K562 (cell line): Measurements from ENCODE around the gene TEX9. TPM values are rescaled to one million over a fixed set of nuclear protein-coding genes. Genes with fewer than 3 reads are reported as not detected.

Experiments
- CBFB ChIP-seq: sonication (generic); formaldehyde crosslinking; IDR thresholded peaks from 2 replicates; pipeline ENCODE4 v1.4.0; 2020; ENCODE audit warnings: mild to moderate bottlenecking, missing genetic modification reagents
- CCAR2 ChIP-seq: fragments of 200-400 bp; formaldehyde crosslinking; IDR thresholded peaks from 2 replicates; pipeline ENCODE4 v1.6.1; 2017; ENCODE audit warnings: mild to moderate bottlenecking, low read depth, low read length
- ETV6 ChIP-seq, 3 experiments: fragments of 150-350 bp in 1 of 3; sonication (generic) in 1 of 3; formaldehyde crosslinking in 1 of 3; IDR thresholded peaks; 2 replicates each; pipeline versions ENCODE4 v1.6.1 to v1.8.0; 2014 to 2022; ENCODE audit warnings: borderline replicate concordance in 2 of 3, low read depth in 2 of 3, antibody characterized with exemption in 1 of 3, low read length in 1 of 3, mild to moderate bottlenecking in 1 of 3, missing genetic modification reagents in 1 of 3
- FOXJ2 ChIP-seq: fragments of 200-800 bp; sonication (Bioruptor generic); IDR thresholded peaks from 2 replicates; pipeline ENCODE4 v1.6.1; 2016; ENCODE audit warnings: missing genetic modification characterization, missing compliant biosample characterization
- FOXJ3 ChIP-seq: sonication (generic); formaldehyde crosslinking; IDR thresholded peaks from 2 replicates; pipeline ENCODE4 v1.4.0; 2020; ENCODE audit warnings: mild to moderate bottlenecking, missing genetic modification reagents
- HDGF ChIP-seq: fragments of 450-650 bp; IDR thresholded peaks from 2 replicates; pipeline ENCODE4 v1.6.1; 2016
- HMBOX1 ChIP-seq: sonication (generic); IDR thresholded peaks from 2 replicates; pipeline ENCODE4 v1.6.1; 2016
- KLF6 ChIP-seq: fragments of 250-450 bp; sonication (Bioruptor Pico); IDR thresholded peaks from 2 replicates; pipeline ENCODE4 v1.4.0; 2020; ENCODE audit warnings: mild to moderate bottlenecking, moderate library complexity, borderline replicate concordance
- MTA2 ChIP-seq: fragments of 450-650 bp; IDR thresholded peaks from 2 replicates; pipeline ENCODE4 v1.6.1; 2016; ENCODE audit warnings: low read depth
- PYGO2 ChIP-seq: fragments of 450-650 bp; IDR thresholded peaks from 2 replicates; pipeline ENCODE4 v1.6.1; 2016; ENCODE audit warnings: mild to moderate bottlenecking, missing genetic modification characterization, moderate library complexity, missing compliant biosample characterization
- RBM22 ChIP-seq: fragments of 200-400 bp; formaldehyde crosslinking; IDR thresholded peaks from 2 replicates; pipeline ENCODE4 v1.6.1; 2018; ENCODE audit warnings: low read length, low read depth; ENCODE audit not compliant: poor library complexity, severe bottlenecking
- XRCC4 ChIP-seq: IDR thresholded peaks from one replicate; pipeline ENCODE4 v1.6.1; 2011; ENCODE audit not compliant: insufficient read depth, insufficient read length; ENCODE audit errors: extremely low read depth
- ZNF316 ChIP-seq: fragments of 450-650 bp; IDR thresholded peaks from 2 replicates; pipeline ENCODE4 v1.6.1; 2016
- ZNF436 ChIP-seq: fragments of 250-450, 450-650 bp; sonication (Bioruptor Pico); formaldehyde crosslinking; IDR thresholded peaks from 2 replicates; pipeline ENCODE4 v1.7.0; 2020; ENCODE audit warnings: mild to moderate bottlenecking
- ZNF584 ChIP-seq: fragments of 200-800 bp; sonication (Bioruptor generic); IDR thresholded peaks from 2 replicates; pipeline ENCODE4 v1.6.1; 2016; ENCODE audit warnings: low read depth, mild to moderate bottlenecking, missing genetic modification characterization, missing compliant biosample characterization
- polyA plus RNA-seq, 8 experiments: library from polyadenylated mRNA; depleted of rRNA in 4 of 8; stranded (reverse) in 5 of 8; unstranded in 3 of 8; fragments of >200 nt; fragmentation: Nextera tagmentation in 2 of 8; fragmentation: Illumina TruSeq in 1 of 8; extraction: Ambion mirVana in 2 of 8; extraction: Trizol in 1 of 8; gene quantifications; 2 replicates each; pipeline versions ENCODE4 v1.2.1 to v1.2.3, GENCODE V29; 2011 to 2014; ENCODE audit warnings: inconsistent platforms in 1 of 8, missing spikeins in 1 of 8
- total RNA-seq, 7 experiments: library from RNA; depleted of rRNA in 6 of 7; stranded (reverse); fragments of >200 nt in 6 of 7; fragmentation: Illumina TruSeq in 2 of 7; extraction: Trizol in 2 of 7; gene quantifications; 2 replicates each; pipeline versions ENCODE4 v1.2.1 to v1.2.3, GENCODE V29; 2011 to 2021; ENCODE audit warnings: low replicate concordance in 1 of 7
- TF ChIP-seq, protein P1 (sequence below): fragments of 250-450 bp; sonication (Bioruptor Pico); IDR thresholded peaks from 2 replicates; pipeline ENCODE4 v1.5.0; 2021; ENCODE audit warnings: mild to moderate bottlenecking, borderline replicate concordance
- TF ChIP-seq, protein P2 (sequence below): fragments of 450-650 bp; IDR thresholded peaks from 2 replicates; pipeline ENCODE4 v1.6.1; 2014; ENCODE audit warnings: low read depth, mild to moderate bottlenecking, moderate library complexity, borderline replicate concordance
- TF ChIP-seq, protein P3 (sequence below): IDR thresholded peaks from 2 replicates; pipeline ENCODE4 v1.6.1; 2014; ENCODE audit warnings: antibody characterized with exemption
- TF ChIP-seq, protein P4 (sequence below): fragments of 450-650 bp; IDR thresholded peaks from 2 replicates; pipeline ENCODE4 v1.6.1; 2016; ENCODE audit warnings: antibody characterized with exemption
- TF ChIP-seq, protein P5 (sequence below): fragments of 450-650 bp; IDR thresholded peaks from 2 replicates; pipeline ENCODE4 v1.6.1; 2017; ENCODE audit warnings: mild to moderate bottlenecking, moderate library complexity

TEX9 gene
- total and polyA plus RNA-seq, 9 of the 15 experiments (the other 6 are each of a cell fraction or from before 2014, with no cell fraction given): 0.93 to 3.6 (median 2.4) TPM

DNA sequence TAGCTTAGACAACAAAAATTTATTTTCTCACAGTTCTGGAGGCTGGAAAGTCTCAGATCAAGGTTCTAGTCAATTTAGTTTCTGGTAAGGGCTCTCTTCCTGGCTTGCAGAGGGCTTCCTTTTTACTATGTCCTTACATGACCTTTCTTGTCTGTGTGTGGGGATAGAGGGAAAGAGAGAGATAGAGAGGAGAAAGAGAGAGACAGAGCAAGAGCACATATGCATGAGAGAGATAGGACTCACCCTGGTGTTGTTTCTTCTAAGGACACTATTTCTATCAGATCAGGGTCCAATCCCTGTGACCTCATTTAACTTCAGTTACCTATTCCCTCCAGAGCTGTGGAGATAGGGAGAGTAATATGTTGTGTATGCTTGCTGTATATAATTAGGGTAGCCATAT lies 44.9 kb upstream of the TEX9 start (continued):
- TF ChIP-seq, protein P1, sequence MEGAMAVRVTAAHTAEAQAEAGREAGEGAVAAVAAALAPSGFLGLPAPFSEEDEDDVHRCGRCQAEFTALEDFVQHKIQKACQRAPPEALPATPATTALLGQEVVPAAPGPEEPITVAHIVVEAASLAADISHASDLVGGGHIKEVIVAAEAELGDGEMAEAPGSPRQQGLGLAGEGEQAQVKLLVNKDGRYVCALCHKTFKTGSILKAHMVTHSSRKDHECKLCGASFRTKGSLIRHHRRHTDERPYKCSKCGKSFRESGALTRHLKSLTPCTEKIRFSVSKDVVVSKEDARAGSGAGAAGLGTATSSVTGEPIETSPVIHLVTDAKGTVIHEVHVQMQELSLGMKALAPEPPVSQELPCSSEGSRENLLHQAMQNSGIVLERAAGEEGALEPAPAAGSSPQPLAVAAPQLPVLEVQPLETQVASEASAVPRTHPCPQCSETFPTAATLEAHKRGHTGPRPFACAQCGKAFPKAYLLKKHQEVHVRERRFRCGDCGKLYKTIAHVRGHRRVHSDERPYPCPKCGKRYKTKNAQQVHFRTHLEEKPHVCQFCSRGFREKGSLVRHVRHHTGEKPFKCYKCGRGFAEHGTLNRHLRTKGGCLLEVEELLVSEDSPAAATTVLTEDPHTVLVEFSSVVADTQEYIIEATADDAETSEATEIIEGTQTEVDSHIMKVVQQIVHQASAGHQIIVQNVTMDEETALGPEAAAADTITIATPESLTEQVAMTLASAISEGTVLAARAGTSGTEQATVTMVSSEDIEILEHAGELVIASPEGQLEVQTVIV: no peak
- TF ChIP-seq KLF6 (CRISPR knock-in tag) (no peak), MTA2 (peak; percentile 74), PYGO2 (tag) (no peak), ETV6 (IDR thresholded peaks at IDR 0.05; ENCODE audit: borderline replicate concordance in 1 of 2, low read depth in 2 of 2, low read length in 1 of 2) (no peak), ETV6 (CRISPR knock-in tag; IDR thresholded peaks at IDR 0.05; ENCODE audit: borderline replicate concordance) (no peak), ZNF316 (peak; percentile 74), HDGF (no peak), XRCC4 (no peak), FOXJ2 (tag) (no peak), ZNF436 (CRISPR knock-in tag) (no peak), CCAR2 (no peak), HMBOX1 (no peak), FOXJ3 (CRISPR knock-in tag) (no peak), CBFB (CRISPR knock-in tag) (no peak), RBM22 (no peak), ZNF584 (CRISPR knock-in tag) (no peak)
- TF ChIP-seq, protein P2, sequence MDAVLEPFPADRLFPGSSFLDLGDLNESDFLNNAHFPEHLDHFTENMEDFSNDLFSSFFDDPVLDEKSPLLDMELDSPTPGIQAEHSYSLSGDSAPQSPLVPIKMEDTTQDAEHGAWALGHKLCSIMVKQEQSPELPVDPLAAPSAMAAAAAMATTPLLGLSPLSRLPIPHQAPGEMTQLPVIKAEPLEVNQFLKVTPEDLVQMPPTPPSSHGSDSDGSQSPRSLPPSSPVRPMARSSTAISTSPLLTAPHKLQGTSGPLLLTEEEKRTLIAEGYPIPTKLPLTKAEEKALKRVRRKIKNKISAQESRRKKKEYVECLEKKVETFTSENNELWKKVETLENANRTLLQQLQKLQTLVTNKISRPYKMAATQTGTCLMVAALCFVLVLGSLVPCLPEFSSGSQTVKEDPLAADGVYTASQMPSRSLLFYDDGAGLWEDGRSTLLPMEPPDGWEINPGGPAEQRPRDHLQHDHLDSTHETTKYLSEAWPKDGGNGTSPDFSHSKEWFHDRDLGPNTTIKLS: no peak
- TF ChIP-seq, protein P3, sequence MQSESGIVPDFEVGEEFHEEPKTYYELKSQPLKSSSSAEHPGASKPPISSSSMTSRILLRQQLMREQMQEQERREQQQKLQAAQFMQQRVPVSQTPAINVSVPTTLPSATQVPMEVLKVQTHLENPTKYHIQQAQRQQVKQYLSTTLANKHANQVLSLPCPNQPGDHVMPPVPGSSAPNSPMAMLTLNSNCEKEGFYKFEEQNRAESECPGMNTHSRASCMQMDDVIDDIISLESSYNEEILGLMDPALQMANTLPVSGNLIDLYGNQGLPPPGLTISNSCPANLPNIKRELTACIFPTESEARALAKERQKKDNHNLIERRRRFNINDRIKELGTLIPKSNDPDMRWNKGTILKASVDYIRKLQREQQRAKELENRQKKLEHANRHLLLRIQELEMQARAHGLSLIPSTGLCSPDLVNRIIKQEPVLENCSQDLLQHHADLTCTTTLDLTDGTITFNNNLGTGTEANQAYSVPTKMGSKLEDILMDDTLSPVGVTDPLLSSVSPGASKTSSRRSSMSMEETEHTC: no peak
- TF ChIP-seq, protein P4, sequence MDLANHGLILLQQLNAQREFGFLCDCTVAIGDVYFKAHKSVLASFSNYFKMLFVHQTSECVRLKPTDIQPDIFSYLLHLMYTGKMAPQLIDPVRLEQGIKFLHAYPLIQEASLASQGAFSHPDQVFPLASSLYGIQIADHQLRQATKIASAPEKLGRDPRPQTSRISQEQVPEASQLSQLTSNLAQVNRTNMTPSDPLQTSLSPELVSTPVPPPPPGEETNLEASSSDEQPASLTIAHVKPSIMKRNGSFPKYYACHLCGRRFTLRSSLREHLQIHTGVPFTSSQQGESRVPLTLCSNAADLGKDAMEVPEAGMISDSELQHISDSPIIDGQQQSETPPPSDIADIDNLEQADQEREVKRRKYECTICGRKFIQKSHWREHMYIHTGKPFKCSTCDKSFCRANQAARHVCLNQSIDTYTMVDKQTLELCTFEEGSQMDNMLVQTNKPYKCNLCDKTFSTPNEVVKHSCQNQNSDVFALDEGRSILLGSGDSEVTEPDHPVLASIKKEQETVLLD: no peak
- TF ChIP-seq, protein P5, sequence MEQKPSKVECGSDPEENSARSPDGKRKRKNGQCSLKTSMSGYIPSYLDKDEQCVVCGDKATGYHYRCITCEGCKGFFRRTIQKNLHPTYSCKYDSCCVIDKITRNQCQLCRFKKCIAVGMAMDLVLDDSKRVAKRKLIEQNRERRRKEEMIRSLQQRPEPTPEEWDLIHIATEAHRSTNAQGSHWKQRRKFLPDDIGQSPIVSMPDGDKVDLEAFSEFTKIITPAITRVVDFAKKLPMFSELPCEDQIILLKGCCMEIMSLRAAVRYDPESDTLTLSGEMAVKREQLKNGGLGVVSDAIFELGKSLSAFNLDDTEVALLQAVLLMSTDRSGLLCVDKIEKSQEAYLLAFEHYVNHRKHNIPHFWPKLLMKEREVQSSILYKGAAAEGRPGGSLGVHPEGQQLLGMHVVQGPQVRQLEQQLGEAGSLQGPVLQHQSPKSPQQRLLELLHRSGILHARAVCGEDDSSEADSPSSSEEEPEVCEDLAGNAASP: peak; percentile 95
